GM23248 (cell line): ENCODE measurements around the gene SEPTIN1. TPM values are rescaled to one million over a fixed set of nuclear protein-coding genes. Genes with fewer than 3 reads are reported as not detected.
A peak's percentile ranks its signal among the peaks of the same experiment; 100 is the strongest.
"Not testable (repeated sequence)": the region's sequence is repeated elsewhere in the genome, so short reads cannot be mapped to it uniquely, and the experiment has no call there.

Source experiments
- DNase-seq: peaks from one replicate; pipeline ENCODE4 v3.0.0-alpha.2; 2015
- H2AFZ ChIP-seq: fragments of 200-600 bp; sonication (generic); 2 replicates; pipeline ENCODE4 v1.6.1; 2016; ENCODE audit warnings: antibody characterized with exemption
- H3F3A ChIP-seq: fragments of 200-600 bp; sonication (generic); 2 replicates; pipeline ENCODE4 v1.6.1; 2016; ENCODE audit warnings: mild to moderate bottlenecking, antibody characterized with exemption, mixed run types; ENCODE audit not compliant: insufficient read depth
- H3K27ac ChIP-seq: fragments of 200-600 bp; sonication (generic); 2 replicates; pipeline ENCODE4 v1.5.1; 2016; ENCODE audit warnings: mild to moderate bottlenecking
- H3K27me3 ChIP-seq: fragments of 200-600 bp; sonication (generic); replicated peaks from 2 replicates; pipeline ENCODE4 v1.6.1; 2016; ENCODE audit warnings: mild to moderate bottlenecking; ENCODE audit not compliant: insufficient read depth
- H3K36me3 ChIP-seq: fragments of 200-600 bp; sonication (generic); 2 replicates; pipeline ENCODE4 v1.6.1; 2016; ENCODE audit warnings: low read depth, mild to moderate bottlenecking
- H3K4me1 ChIP-seq: fragments of 200-600 bp; sonication (generic); 2 replicates; pipeline ENCODE4 v1.6.1; 2016; ENCODE audit warnings: mild to moderate bottlenecking; ENCODE audit not compliant: insufficient read depth
- H3K4me2 ChIP-seq: fragments of 200-600 bp; sonication (generic); one replicate; pipeline ENCODE4 v1.6.1; 2016; ENCODE audit warnings: mild to moderate bottlenecking; ENCODE audit not compliant: unreplicated experiment
- H3K4me3 ChIP-seq: fragments of 200-600 bp; sonication (generic); 2 replicates; pipeline ENCODE4 v1.5.1; 2016; ENCODE audit warnings: mild to moderate bottlenecking
- H3K79me2 ChIP-seq: fragments of 200-600 bp; sonication (generic); 2 replicates; pipeline ENCODE4 v1.6.1; 2016; ENCODE audit warnings: mild to moderate bottlenecking; ENCODE audit not compliant: insufficient read depth
- H3K9ac ChIP-seq: fragments of 200-600 bp; sonication (generic); 2 replicates; pipeline ENCODE4 v1.6.1; 2016; ENCODE audit warnings: mild to moderate bottlenecking
- H3K9me2 ChIP-seq: fragments of 200-600 bp; sonication (generic); 2 replicates; pipeline ENCODE4 v1.6.1; 2016; ENCODE audit warnings: mixed run types, mild to moderate bottlenecking, moderate library complexity; ENCODE audit not compliant: insufficient read depth
- H3K9me3 ChIP-seq: fragments of 200-600 bp; sonication (generic); one replicate; pipeline ENCODE4 v1.6.1; 2017; ENCODE audit warnings: low read depth
- H4K20me1 ChIP-seq: fragments of 200-600 bp; sonication (generic); 2 replicates; pipeline ENCODE4 v1.6.0; 2016; ENCODE audit not compliant: insufficient read depth
- EZH2 ChIP-seq: fragments of 200-600 bp; sonication (generic); IDR thresholded peaks from 2 replicates; pipeline ENCODE4 v1.6.1; 2018; ENCODE audit warnings: antibody characterized with exemption, mild to moderate bottlenecking; ENCODE audit not compliant: insufficient read depth, poor library complexity, severe bottlenecking
- EZH2phosphoT487 ChIP-seq: fragments of 200-600 bp; sonication (generic); IDR thresholded peaks from 2 replicates; pipeline ENCODE4 v1.6.1; 2018; ENCODE audit warnings: antibody characterized with exemption, moderate library complexity, mild to moderate bottlenecking, low read depth; ENCODE audit not compliant: insufficient read depth
- WGBS, 2 experiments: methylation state at CpG; one replicate each; pipeline ENCODE4 v1.1.6; 2015 to 2017; ENCODE audit warnings: low lambda C conversion rate in 2 of 2, low coverage in 1 of 2; ENCODE audit errors: missing lambda C conversion rate in 2 of 2; 5-methylcytosine and 5-hydroxymethylcytosine counted together
- in situ Hi-C: fragments of 300-500 bp; cut with MboI; formaldehyde crosslinking; loops from 2 replicates; pipeline ENCODE4 v1.15.0; 2020
- polyA plus RNA-seq: library from polyadenylated mRNA; unstranded; fragments of >200 nt; fragmentation: Nextera tagmentation; extraction: Ambion mirVana; gene quantifications from 2 replicates; pipeline ENCODE4 v1.2.1, GENCODE V29; 2016
- small RNA-seq: library from RNA; depleted of rRNA; stranded (forward); fragments of <200 nt; gene quantifications from one replicate; pipeline ENCODE3, GENCODE V24; 2014; ENCODE audit warnings: low read depth, low replicate concordance
- total RNA-seq: library from RNA; depleted of rRNA; stranded (reverse); fragments of >200 nt; shearing (Covaris generic); gene quantifications from 2 replicates; pipeline ENCODE4 v1.2.3, GENCODE V29; 2014; rRNA removed

Gene SEPTIN1
- total and polyA plus RNA-seq, 2 experiments from 2014 or later: 1.9 TPM; not detected in 1

DNA sequence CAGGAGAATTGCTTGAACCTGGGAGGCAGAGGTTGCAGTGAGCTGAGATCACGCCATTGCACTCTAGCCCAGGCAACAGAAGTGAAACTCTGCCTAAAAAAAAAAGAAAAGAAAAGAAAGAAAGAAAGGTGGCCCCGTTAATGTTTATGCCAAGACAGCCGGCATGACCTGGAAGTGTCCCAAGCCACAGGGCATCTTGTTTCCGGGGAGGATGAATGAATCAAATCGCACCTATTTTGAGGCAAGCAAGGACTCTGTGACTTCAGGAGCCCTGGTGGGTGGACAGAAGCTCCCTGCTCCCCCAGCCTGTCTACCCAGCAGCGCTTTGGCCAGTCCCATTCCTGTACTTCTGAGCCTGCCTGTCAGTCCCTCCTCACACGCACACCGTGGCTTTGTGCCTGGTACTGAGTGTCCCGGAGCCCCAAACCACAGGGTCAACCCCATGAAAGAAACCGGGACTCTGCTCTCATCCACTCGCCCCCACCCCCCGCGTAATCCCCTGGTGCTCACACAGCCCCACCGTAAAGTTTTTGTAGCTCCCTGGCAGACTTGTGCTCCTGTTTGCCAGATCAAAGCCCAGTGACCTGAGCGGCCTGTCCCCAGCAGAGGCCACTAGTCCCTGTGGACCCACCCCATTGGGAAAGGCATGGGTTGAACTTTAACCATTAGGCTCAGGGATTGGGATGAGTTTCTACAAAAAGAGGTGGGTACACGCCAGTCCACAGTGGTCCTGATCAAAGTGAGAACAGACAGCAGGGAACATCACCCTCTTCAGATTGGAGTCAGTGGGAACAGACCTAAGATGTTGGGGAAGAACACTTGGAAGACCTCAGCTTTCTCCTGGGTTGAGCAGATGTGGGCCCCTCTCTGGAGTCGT, 46.5 kb downstream of the SEPTIN1 start:
- TF ChIP-seq EZH2phosphoT487 (no peak), EZH2 (no peak)
- Histone ChIP-seq H2AFZ (peak overlapping the region; percentile 86), H4K20me1 (no peaks in the 10 kb centered on the region), H3K79me2 (peaks cover 35% of the 10 kb centered on the region), H3K27ac (peak overlapping the region; percentile 69), H3K9me3 (no peaks in the 10 kb centered on the region), H3K4me1 (peaks cover 3% of the 10 kb centered on the region; the same call in 1 of the 2 replicates), H3K4me3 (peak overlapping the region; percentile 75), H3K9me2 (no peaks in the 10 kb centered on the region), H3K9ac (peak overlapping the region; percentile 81), H3K27me3 (no peaks in the 10 kb centered on the region), H3K4me2 (peak overlapping the region; percentile 81), H3K36me3 (no peaks in the 10 kb centered on the region), H3F3A (no peaks in the 10 kb centered on the region; the same call in 1 of the 2 replicates)
- WGBS, 2 experiments: 42 to 44% methylated on average over 17 of the region's 17 CpGs
- in situ Hi-C loops: no loop called here
- peak; percentile 53 for DNase-seq

DNA sequence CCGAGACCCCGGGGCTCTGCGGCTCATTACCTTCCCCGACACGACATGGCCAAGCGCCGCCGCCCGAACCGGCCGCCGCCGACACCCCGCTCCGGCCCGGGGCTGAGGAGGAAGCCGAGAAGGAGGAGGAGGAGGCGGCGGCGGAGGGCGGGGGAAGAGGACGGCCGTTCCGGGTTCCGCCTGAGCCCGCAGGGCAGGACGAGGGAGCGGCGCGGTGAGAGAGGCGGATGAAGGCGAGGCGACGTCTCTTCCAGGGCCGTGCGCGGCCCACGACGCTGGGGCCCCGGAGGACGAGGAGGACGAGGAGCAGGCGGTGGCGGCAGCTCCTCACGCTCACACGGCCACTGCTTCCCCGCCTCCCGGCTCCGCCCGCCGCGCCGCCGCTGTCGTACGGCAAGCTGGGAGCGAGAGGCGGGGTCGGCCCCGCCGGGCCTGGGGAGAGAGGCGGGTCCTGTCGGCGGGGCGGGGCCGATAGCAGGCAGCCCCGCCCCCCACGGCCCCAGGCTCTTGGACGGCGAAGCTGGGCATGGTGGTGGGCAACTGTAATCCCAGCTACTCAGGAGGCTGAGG, 47.2 kb downstream of the SEPTIN1 start:
- WGBS, 2 experiments: 0% methylated on average over 5 to 30 of the region's 70 CpGs
- H4K20me1 ChIP-seq, H3K36me3 ChIP-seq, H3K4me1 ChIP-seq, H3K9me2 ChIP-seq, H3K9me3 ChIP-seq, H3F3A ChIP-seq, H3K27me3 ChIP-seq, in situ Hi-C loops: not testable (repeated sequence)
- peak; percentile 85 for DNase-seq
- Histone ChIP-seq H3K4me2 (peak overlapping the region; percentile 81), H3K79me2 (peaks cover 42% of the 10 kb centered on the region), H3K4me3 (peak overlapping the region; percentile 75), H3K9ac (peak overlapping the region; percentile 81), H2AFZ (peak overlapping the region; percentile 86), H3K27ac (peak overlapping the region; percentile 69)

DNA sequence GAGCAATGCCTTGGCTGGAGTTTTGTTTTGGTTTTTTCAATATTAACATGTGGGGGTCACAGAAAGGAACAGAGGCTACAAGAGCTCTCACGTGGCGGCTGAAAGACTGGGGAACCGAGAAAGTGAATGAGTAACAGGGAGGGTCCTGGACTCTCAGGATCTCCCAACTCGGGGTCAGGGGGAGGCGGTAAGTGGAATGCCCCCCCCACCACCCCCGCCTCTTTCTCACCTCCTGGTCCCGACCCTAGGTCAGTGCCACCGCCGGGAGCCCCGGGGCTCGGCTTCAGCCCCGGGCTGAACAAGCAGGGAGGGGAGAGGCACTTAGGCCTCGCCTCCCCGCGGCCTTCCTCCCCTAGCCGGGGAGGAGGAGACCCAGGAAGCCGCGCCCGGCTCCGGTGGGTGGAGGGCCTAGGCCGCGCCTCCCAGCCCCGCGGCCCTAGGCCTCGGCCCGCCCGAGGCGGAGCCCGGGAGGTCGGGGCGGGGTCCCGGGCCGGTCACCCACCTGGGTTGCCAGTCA, 47.8 kb downstream of the SEPTIN1 start:
- H3K4me2 ChIP-seq: peak overlapping the region; percentile 81
- H4K20me1 ChIP-seq, H3K36me3 ChIP-seq, H3K9me2 ChIP-seq, H3F3A ChIP-seq, H3K27me3 ChIP-seq, in situ Hi-C loops, H3K4me1 ChIP-seq, H3K9me3 ChIP-seq: not testable (repeated sequence)
- peak overlapping the region; percentile 81 for H3K9ac ChIP-seq
- peak overlapping the region; percentile 69 for H3K27ac ChIP-seq
- DNase-seq: peak; percentile 84
- H3K4me3 ChIP-seq: peak overlapping the region; percentile 75
- peaks cover 48% of the 10 kb centered on the region for H3K79me2 ChIP-seq
- 0 to 2% methylated on average over 9 to 10 of the region's 33 CpGs for WGBS, 2 experiments
- peak overlapping the region; percentile 53; the same call in 1 of the 2 replicates for H2AFZ ChIP-seq

Small RNA genes lying within 50 kb of the gene (small RNA-seq; reads per million reads assigned to genes)
- gene RF00406: not detected

Other genes with a start within 250 kb of the SEPTIN1 start
- 3.2 and 4.8 TPM in 2 replicates for gene CORO1A, start 199.0 kb downstream of the SEPTIN1 start, total RNA-seq
- gene CORO1A, start 199.0 kb downstream of the SEPTIN1 start, polyA plus RNA-seq: 1.7 TPM in 2 replicates
- 2.0 and 155 TPM in 2 replicates for gene BOLA2B, start 188.9 kb downstream of the SEPTIN1 start, total RNA-seq
- gene BOLA2B, start 188.9 kb downstream of the SEPTIN1 start, polyA plus RNA-seq: 122 and 146 TPM in 2 replicates
- gene SLX1A, start 188.7 kb downstream of the SEPTIN1 start, total RNA-seq: 14.3 and 32.6 TPM in 2 replicates
- 32.2 and 51.7 TPM in 2 replicates for gene SLX1A, start 188.7 kb downstream of the SEPTIN1 start, polyA plus RNA-seq
- 12.2 and 22.9 TPM in 2 replicates for gene SULT1A3, start 183.3 kb downstream of the SEPTIN1 start, total RNA-seq
- 4.5 and 4.8 TPM in 2 replicates for gene SULT1A3, start 183.3 kb downstream of the SEPTIN1 start, polyA plus RNA-seq
- 2.5 and 4.0 TPM in 2 replicates for gene NPIPB13, start 134.1 kb downstream of the SEPTIN1 start, total RNA-seq
- gene NPIPB13, start 134.1 kb downstream of the SEPTIN1 start, polyA plus RNA-seq: 2.1 and 2.7 TPM in 2 replicates
- gene CD2BP2, start 27.3 kb downstream of the SEPTIN1 start, total RNA-seq: 38.5 and 42.9 TPM in 2 replicates
- gene CD2BP2, start 27.3 kb downstream of the SEPTIN1 start, polyA plus RNA-seq: 50.0 and 53.4 TPM in 2 replicates
- 41.2 and 43.9 TPM in 2 replicates for gene TBC1D10B, start 12.1 kb downstream of the SEPTIN1 start, total RNA-seq
- gene TBC1D10B, start 12.1 kb downstream of the SEPTIN1 start, polyA plus RNA-seq: 10.3 and 12.2 TPM in 2 replicates
- not detected in 2 replicates for gene MYL11, start 7.8 kb downstream of the SEPTIN1 start, total RNA-seq
- 1.5 and 2.1 TPM in 2 replicates for gene MYL11, start 7.8 kb downstream of the SEPTIN1 start, polyA plus RNA-seq
- 6.3 and 16.2 TPM in 2 replicates for gene ZNF48, start 12.9 kb upstream of the SEPTIN1 start, total RNA-seq
- 0.65 and 0.81 TPM in 2 replicates for gene ZNF48, start 12.9 kb upstream of the SEPTIN1 start, polyA plus RNA-seq
- 17.6 and 33.1 TPM in 2 replicates for gene ZNF771, start 25.0 kb upstream of the SEPTIN1 start, total RNA-seq
- 20.1 and 21.1 TPM in 2 replicates for gene ZNF771, start 25.0 kb upstream of the SEPTIN1 start, polyA plus RNA-seq
- gene DCTPP1, start 47.5 kb upstream of the SEPTIN1 start, total RNA-seq: 20.2 and 24.3 TPM in 2 replicates
- 45.7 and 47.3 TPM in 2 replicates for gene DCTPP1, start 47.5 kb upstream of the SEPTIN1 start, polyA plus RNA-seq
- 6.2 and 6.4 TPM in 2 replicates for gene SEPHS2, start 63.3 kb upstream of the SEPTIN1 start, total RNA-seq
- gene SEPHS2, start 63.3 kb upstream of the SEPTIN1 start, polyA plus RNA-seq: 26.9 and 27.5 TPM in 2 replicates
- 0.65 TPM in 1 of 2 replicates, not detected in the other for gene ITGAL, start 90.2 kb upstream of the SEPTIN1 start, total RNA-seq
- gene ITGAL, start 90.2 kb upstream of the SEPTIN1 start, polyA plus RNA-seq: 0.27 TPM in 1 of 2 replicates, not detected in the other
- 35.3 and 38.4 TPM in 2 replicates for gene ZNF768, start 144.0 kb upstream of the SEPTIN1 start, total RNA-seq
- gene ZNF768, start 144.0 kb upstream of the SEPTIN1 start, polyA plus RNA-seq: 5.0 and 5.7 TPM in 2 replicates
- gene ZNF747, start 152.3 kb upstream of the SEPTIN1 start, total RNA-seq: 7.7 and 15.7 TPM in 2 replicates
- gene ZNF747, start 152.3 kb upstream of the SEPTIN1 start, polyA plus RNA-seq: 5.4 and 6.7 TPM in 2 replicates
- 3.0 and 8.8 TPM in 2 replicates for gene ZNF764, start 175.8 kb upstream of the SEPTIN1 start, total RNA-seq
- gene ZNF764, start 175.8 kb upstream of the SEPTIN1 start, polyA plus RNA-seq: 3.0 TPM in 2 replicates
- 10.4 and 33.0 TPM in 2 replicates for gene ZNF688, start 189.2 kb upstream of the SEPTIN1 start, total RNA-seq
- gene ZNF688, start 189.2 kb upstream of the SEPTIN1 start, polyA plus RNA-seq: 13.6 and 14.7 TPM in 2 replicates
- 9.0 TPM in 2 replicates for gene ZNF785, start 203.1 kb upstream of the SEPTIN1 start, total RNA-seq
- gene ZNF785, start 203.1 kb upstream of the SEPTIN1 start, polyA plus RNA-seq: 5.4 and 6.9 TPM in 2 replicates
- 5.7 TPM in 2 replicates for gene ZNF689, start 227.8 kb upstream of the SEPTIN1 start, total RNA-seq
- 4.8 and 5.1 TPM in 2 replicates for gene ZNF689, start 227.8 kb upstream of the SEPTIN1 start, polyA plus RNA-seq